Measurements from ENCODE around the gene IBTK. TPM values are rescaled to one million over a fixed set of nuclear protein-coding genes. Genes with fewer than 3 reads are reported as not detected.

The IBTK gene
- total RNA-seq, 1 donor from 2014 or later, result 30.0 TPM

DNA sequence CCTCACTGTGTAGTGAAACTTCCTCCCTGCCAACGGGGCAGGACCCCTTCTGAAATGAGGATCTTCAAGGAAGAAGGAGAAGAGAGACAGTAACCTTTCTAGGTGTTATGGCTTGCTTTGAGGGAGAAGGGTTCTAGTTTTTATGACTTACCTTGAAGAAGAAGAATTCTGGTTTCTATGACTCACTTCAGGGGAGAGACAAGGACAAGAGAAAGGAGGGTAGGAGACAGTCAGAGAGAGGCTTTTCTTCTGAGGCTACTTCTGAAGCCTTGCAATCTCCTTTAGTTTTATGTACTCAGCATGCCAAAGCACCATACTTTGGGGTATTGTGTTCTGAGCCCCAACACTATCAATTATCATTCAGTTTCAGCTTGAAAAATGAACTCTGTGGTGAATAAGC is 25.8 kb upstream of the IBTK start:
- Mint-ChIP-seq H3K27ac (ENCODE audit: unreplicated experiment) (no peak overlapping the region), H3K27me3 (ENCODE audit: low read depth) (peaks cover 45% of the 10 kb centered on the region), H3K4me1 (ENCODE audit: low read depth) (no peaks in the 10 kb centered on the region), H3K4me3 (ENCODE audit: unreplicated experiment) (no peak overlapping the region), H3K9me3 (ENCODE audit: low read depth) (no peaks in the 10 kb centered on the region), H3K36me3 (ENCODE audit: low read depth) (no peaks in the 10 kb centered on the region)
- no peak for DNase-seq (ENCODE audit: low spot score)
- TF ChIP-seq, protein P1, sequence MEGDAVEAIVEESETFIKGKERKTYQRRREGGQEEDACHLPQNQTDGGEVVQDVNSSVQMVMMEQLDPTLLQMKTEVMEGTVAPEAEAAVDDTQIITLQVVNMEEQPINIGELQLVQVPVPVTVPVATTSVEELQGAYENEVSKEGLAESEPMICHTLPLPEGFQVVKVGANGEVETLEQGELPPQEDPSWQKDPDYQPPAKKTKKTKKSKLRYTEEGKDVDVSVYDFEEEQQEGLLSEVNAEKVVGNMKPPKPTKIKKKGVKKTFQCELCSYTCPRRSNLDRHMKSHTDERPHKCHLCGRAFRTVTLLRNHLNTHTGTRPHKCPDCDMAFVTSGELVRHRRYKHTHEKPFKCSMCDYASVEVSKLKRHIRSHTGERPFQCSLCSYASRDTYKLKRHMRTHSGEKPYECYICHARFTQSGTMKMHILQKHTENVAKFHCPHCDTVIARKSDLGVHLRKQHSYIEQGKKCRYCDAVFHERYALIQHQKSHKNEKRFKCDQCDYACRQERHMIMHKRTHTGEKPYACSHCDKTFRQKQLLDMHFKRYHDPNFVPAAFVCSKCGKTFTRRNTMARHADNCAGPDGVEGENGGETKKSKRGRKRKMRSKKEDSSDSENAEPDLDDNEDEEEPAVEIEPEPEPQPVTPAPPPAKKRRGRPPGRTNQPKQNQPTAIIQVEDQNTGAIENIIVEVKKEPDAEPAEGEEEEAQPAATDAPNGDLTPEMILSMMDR (IDR thresholded peaks at IDR 0.05), result no peak

DNA sequence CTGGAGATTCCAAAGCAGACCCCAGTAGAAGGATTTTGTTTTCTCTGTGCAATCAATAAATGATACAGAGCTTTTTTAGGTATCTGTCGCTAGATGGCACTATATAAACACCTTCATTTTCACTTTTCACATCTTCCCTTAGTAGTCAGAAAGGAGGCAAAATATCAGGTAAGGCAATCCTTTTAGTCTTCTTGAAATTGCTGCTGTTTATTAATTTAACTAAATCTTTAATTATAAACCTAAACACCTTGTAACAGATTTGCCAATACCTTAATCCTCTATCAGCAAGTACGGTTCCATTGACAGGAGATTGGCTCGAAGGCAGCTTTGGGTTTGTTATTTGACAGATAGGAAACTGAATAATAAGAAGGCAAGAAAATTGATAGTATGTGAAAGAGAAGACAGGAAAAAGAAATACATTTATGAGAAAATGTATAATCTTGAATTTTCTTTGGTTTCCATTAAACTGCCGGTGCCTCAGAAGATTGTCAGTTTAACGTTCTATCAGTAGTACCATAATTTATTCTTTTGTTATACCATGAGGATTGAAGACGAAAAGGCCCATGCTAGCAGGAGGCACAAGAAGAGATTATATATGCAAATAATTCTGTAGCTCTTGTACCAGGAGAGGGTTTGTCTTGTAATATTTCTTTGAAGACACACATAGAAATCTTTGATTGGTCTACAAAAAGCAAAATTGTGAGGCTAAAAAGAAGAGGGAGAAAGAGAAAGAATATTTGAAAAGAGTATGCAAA is 23.5 kb upstream of the IBTK start:
- H3K27ac Mint-ChIP-seq (ENCODE audit: unreplicated experiment), result no peak overlapping the region
- TF ChIP-seq, protein P1 (IDR thresholded peaks at IDR 0.05), result peak; percentile 94
- no peaks in the 10 kb centered on the region for H3K9me3 Mint-ChIP-seq (ENCODE audit: low read depth)
- no peak overlapping the region for H3K4me3 Mint-ChIP-seq (ENCODE audit: unreplicated experiment)
- H3K27me3 Mint-ChIP-seq (ENCODE audit: low read depth), result peaks cover 52% of the 10 kb centered on the region
- H3K36me3 Mint-ChIP-seq (ENCODE audit: low read depth), result no peaks in the 10 kb centered on the region
- H3K4me1 Mint-ChIP-seq (ENCODE audit: low read depth), result no peaks in the 10 kb centered on the region
- DNase-seq (ENCODE audit: low spot score), result no peak

DNA sequence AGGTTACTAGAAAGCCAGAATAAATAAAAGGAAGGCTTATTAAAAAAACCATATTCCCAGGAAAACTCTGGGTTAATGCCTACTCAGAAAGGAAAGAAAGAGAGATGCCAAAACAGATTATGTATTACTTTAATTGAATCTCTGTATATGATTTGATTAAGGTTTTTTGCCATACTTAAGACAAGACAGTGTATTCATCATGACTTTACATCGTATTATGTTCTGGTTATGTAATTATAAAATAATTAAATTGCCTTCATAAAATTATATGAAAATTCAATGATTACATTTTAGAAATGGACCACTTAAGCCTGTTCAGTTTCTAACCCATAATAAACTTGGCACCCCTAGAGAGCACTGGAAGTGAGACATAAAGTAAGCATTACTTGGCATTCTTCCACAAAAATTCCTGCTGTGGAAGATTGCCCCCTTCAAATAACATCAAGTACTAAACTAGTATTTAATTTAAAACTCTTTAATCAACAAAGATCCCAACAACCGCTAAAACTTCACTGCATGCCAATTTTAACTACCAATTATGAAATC is 20.8 kb upstream of the IBTK start:
- Mint-ChIP-seq H3K4me3 (ENCODE audit: unreplicated experiment) (no peak overlapping the region), H3K4me1 (ENCODE audit: low read depth) (no peaks in the 10 kb centered on the region), H3K27me3 (ENCODE audit: low read depth) (peaks cover 58% of the 10 kb centered on the region), H3K36me3 (ENCODE audit: low read depth) (no peaks in the 10 kb centered on the region), H3K27ac (ENCODE audit: unreplicated experiment) (no peak overlapping the region), H3K9me3 (ENCODE audit: low read depth) (no peaks in the 10 kb centered on the region)
- TF ChIP-seq, protein P1 (IDR thresholded peaks at IDR 0.05), result no peak
- no peak for DNase-seq (ENCODE audit: low spot score)

DNA sequence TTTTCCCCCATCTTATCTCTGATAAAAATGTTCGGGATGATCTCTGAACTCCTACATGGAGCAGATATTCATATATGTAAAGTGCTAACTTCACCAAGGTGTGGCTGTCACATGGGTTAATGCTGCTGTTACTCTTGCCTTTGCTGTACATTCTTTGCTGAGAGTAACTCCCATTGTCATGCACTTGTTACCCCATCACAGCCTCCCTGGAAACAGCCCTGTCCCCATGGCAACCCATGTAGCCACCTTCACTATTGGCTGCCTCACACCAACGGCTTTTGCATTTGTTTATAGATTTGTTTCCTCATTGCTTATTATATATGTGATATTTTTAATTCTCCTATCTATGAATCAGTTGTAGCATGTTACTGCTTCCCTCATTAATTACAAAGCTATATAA is 17.3 kb upstream of the IBTK start:
- DNase-seq (ENCODE audit: low spot score), result no peak
- Mint-ChIP-seq H3K9me3 (ENCODE audit: low read depth) (no peaks in the 10 kb centered on the region), H3K36me3 (ENCODE audit: low read depth) (no peaks in the 10 kb centered on the region), H3K4me1 (ENCODE audit: low read depth) (peaks cover 10% of the 10 kb centered on the region), H3K27ac (ENCODE audit: unreplicated experiment) (no peak overlapping the region), H3K27me3 (ENCODE audit: low read depth) (peaks cover 35% of the 10 kb centered on the region), H3K4me3 (ENCODE audit: unreplicated experiment) (no peak overlapping the region)
- TF ChIP-seq, protein P1 (IDR thresholded peaks at IDR 0.05), result no peak

DNA sequence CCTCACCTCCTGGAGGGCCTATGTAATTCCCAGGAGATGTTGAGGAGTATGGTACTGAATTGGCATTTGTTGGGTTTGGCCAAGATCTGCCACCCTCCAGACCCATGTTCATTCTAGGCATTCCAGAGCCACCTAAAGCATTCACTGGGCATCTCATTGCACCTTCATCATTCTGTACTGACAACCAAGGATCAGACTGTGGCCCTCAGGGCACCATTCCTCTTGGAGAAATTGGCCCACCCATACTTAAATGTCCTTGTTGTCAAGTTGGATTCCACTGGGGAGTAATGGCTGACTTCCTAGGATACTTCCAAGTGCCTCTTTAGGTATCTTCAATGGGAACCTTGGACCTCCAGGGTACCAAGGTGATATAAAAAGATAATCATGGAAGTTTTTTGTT is 16.8 kb upstream of the IBTK start:
- H3K36me3 Mint-ChIP-seq (ENCODE audit: low read depth), result no peaks in the 10 kb centered on the region
- no peak for DNase-seq (ENCODE audit: low spot score)
- TF ChIP-seq, protein P1 (IDR thresholded peaks at IDR 0.05), result no peak
- no peak overlapping the region for H3K4me3 Mint-ChIP-seq (ENCODE audit: unreplicated experiment)
- peaks cover 30% of the 10 kb centered on the region for H3K27me3 Mint-ChIP-seq (ENCODE audit: low read depth)
- H3K27ac Mint-ChIP-seq (ENCODE audit: unreplicated experiment), result no peak overlapping the region
- peaks cover 10% of the 10 kb centered on the region for H3K4me1 Mint-ChIP-seq (ENCODE audit: low read depth)
- no peaks in the 10 kb centered on the region for H3K9me3 Mint-ChIP-seq (ENCODE audit: low read depth)
